ENCODE results near the gene ZNF318.
A peak's percentile ranks its signal among the peaks of the same experiment; 100 is the strongest.
"Not testable (repeated sequence)": the region's sequence is repeated elsewhere in the genome, so short reads cannot be mapped to it uniquely, and the experiment has no call there.

The ZNF318 gene

GRCh38 chr6:43308101-43308989 is 61.1 kb downstream of the ZNF318 start, which contains the start of gene CRIP3:
CRIP3 (minus strand) TSS chr6:43308826; CDS start chr6:43308792, 34 bp downstream.
- no peaks in the 10 kb centered on the region for H3K36me3 ChIP-seq (ENCODE audit: control insufficient read depth, insufficient read depth, low read length, severe bottlenecking)
- H3K4me1 ChIP-seq (ENCODE audit: control insufficient read depth, insufficient read depth, low read length) = peaks cover 6% of the 10 kb centered on the region
- peak; percentile 44 for DNase-seq (ENCODE audit: low read depth)
- H3K4me3 ChIP-seq (ENCODE audit: low read length) = peak within 1 kb of the TSS; percentile 57
- no peaks in the 10 kb centered on the region for H3K9me3 ChIP-seq (ENCODE audit: control insufficient read depth, low read length)
- H3K27me3 ChIP-seq (replicated peaks; ENCODE audit: control insufficient read depth, insufficient read depth, low read length) = peaks cover 30% of the 10 kb centered on the region
- no peak within 1 kb of the TSS for H3K9ac ChIP-seq (ENCODE audit: low read length)

GRCh38 chr6:43307451-43308100 is 61.9 kb downstream of the ZNF318 start:
- Histone ChIP-seq H3K36me3 (ENCODE audit: control insufficient read depth, insufficient read depth, low read length, severe bottlenecking) (no peaks in the 10 kb centered on the region), H3K9me3 (ENCODE audit: control insufficient read depth, low read length) (no peaks in the 10 kb centered on the region), H3K4me3 (ENCODE audit: low read length) (no peak overlapping the region), H3K9ac (ENCODE audit: low read length) (no peak overlapping the region), H3K4me1 (ENCODE audit: control insufficient read depth, insufficient read depth, low read length) (peaks cover 6% of the 10 kb centered on the region), H3K27me3 (replicated peaks; ENCODE audit: control insufficient read depth, insufficient read depth, low read length) (peaks cover 34% of the 10 kb centered on the region)
- no peak for DNase-seq (ENCODE audit: low read depth)

- no peaks in the 10 kb centered on the region for H3K36me3 ChIP-seq (ENCODE audit: control insufficient read depth, insufficient read depth, low read length, severe bottlenecking)
- H3K4me1 ChIP-seq (ENCODE audit: control insufficient read depth, insufficient read depth, low read length) = peaks cover 6% of the 10 kb centered on the region
- no peak overlapping the region for H3K9ac ChIP-seq (ENCODE audit: low read length)
- no peak overlapping the region for H3K4me3 ChIP-seq (ENCODE audit: low read length)
- no peaks in the 10 kb centered on the region for H3K9me3 ChIP-seq (ENCODE audit: control insufficient read depth, low read length)
- DNase-seq (ENCODE audit: low read depth) = no peak
- H3K27me3 ChIP-seq (replicated peaks; ENCODE audit: control insufficient read depth, insufficient read depth, low read length) = peaks cover 46% of the 10 kb centered on the region
These were observed 63.4 kb downstream of the ZNF318 start for GRCh38 chr6:43306086-43306485.

GRCh38 chr6:43304882-43305281 is 64.6 kb downstream of the ZNF318 start:
- peaks cover 6% of the 10 kb centered on the region for H3K4me1 ChIP-seq (ENCODE audit: control insufficient read depth, insufficient read depth, low read length)
- H3K4me3 ChIP-seq (ENCODE audit: low read length) = no peak overlapping the region
- peaks cover 44% of the 10 kb centered on the region for H3K27me3 ChIP-seq (replicated peaks; ENCODE audit: control insufficient read depth, insufficient read depth, low read length)
- no peak overlapping the region for H3K9ac ChIP-seq (ENCODE audit: low read length)
- no peaks in the 10 kb centered on the region for H3K9me3 ChIP-seq (ENCODE audit: control insufficient read depth, low read length)
- no peak for DNase-seq (ENCODE audit: low read depth)
- H3K36me3 ChIP-seq (ENCODE audit: control insufficient read depth, insufficient read depth, low read length, severe bottlenecking) = no peaks in the 10 kb centered on the region

GRCh38 chr6:43304361-43304760 is 65.1 kb downstream of the ZNF318 start:
- no peak overlapping the region for H3K4me3 ChIP-seq (ENCODE audit: low read length)
- peaks cover 47% of the 10 kb centered on the region for H3K27me3 ChIP-seq (replicated peaks; ENCODE audit: control insufficient read depth, insufficient read depth, low read length)
- no peaks in the 10 kb centered on the region for H3K9me3 ChIP-seq (ENCODE audit: control insufficient read depth, low read length)
- H3K36me3 ChIP-seq (ENCODE audit: control insufficient read depth, insufficient read depth, low read length, severe bottlenecking) = no peaks in the 10 kb centered on the region
- no peak for DNase-seq (ENCODE audit: low read depth)
- peaks cover 6% of the 10 kb centered on the region for H3K4me1 ChIP-seq (ENCODE audit: control insufficient read depth, insufficient read depth, low read length)
- H3K9ac ChIP-seq (ENCODE audit: low read length) = no peak overlapping the region

GRCh38 chr6:43303751-43304331 is 65.6 kb downstream of the ZNF318 start:
- Histone ChIP-seq H3K4me1 (ENCODE audit: control insufficient read depth, insufficient read depth, low read length) (peaks cover 4% of the 10 kb centered on the region), H3K36me3 (ENCODE audit: control insufficient read depth, insufficient read depth, low read length, severe bottlenecking) (no peaks in the 10 kb centered on the region), H3K9ac (ENCODE audit: low read length) (no peak overlapping the region), H3K27me3 (replicated peaks; ENCODE audit: control insufficient read depth, insufficient read depth, low read length) (peaks cover 46% of the 10 kb centered on the region), H3K9me3 (ENCODE audit: control insufficient read depth, low read length) (no peaks in the 10 kb centered on the region), H3K4me3 (ENCODE audit: low read length) (no peak overlapping the region)
- DNase-seq (ENCODE audit: low read depth) = no peak

- not testable (repeated sequence) for H3K9me3 ChIP-seq (ENCODE audit: control insufficient read depth, low read length); H3K9ac ChIP-seq (ENCODE audit: low read length); H3K36me3 ChIP-seq (ENCODE audit: control insufficient read depth, insufficient read depth, low read length, severe bottlenecking); H3K4me3 ChIP-seq (ENCODE audit: low read length); H3K4me1 ChIP-seq (ENCODE audit: control insufficient read depth, insufficient read depth, low read length); DNase-seq (ENCODE audit: low read depth)
- H3K27me3 ChIP-seq (replicated peaks; ENCODE audit: control insufficient read depth, insufficient read depth, low read length) = peaks cover 50% of the 10 kb centered on the region
These were observed 66.4 kb downstream of the ZNF318 start for GRCh38 chr6:43303006-43303405.

GRCh38 chr6:43302126-43302525 is 67.3 kb downstream of the ZNF318 start:
- H3K9me3 ChIP-seq (ENCODE audit: control insufficient read depth, low read length) = no peaks in the 10 kb centered on the region
- no peak for DNase-seq (ENCODE audit: low read depth)
- peaks cover 55% of the 10 kb centered on the region for H3K27me3 ChIP-seq (replicated peaks; ENCODE audit: control insufficient read depth, insufficient read depth, low read length)

GRCh38 chr6:43301081-43301870 is 68.2 kb downstream of the ZNF318 start:
- H3K4me1 ChIP-seq (ENCODE audit: control insufficient read depth, insufficient read depth, low read length) = no peaks in the 10 kb centered on the region
- no peaks in the 10 kb centered on the region for H3K36me3 ChIP-seq (ENCODE audit: control insufficient read depth, insufficient read depth, low read length, severe bottlenecking)
- no peak overlapping the region for H3K9ac ChIP-seq (ENCODE audit: low read length)
- no peak overlapping the region for H3K4me3 ChIP-seq (ENCODE audit: low read length)
- no peaks in the 10 kb centered on the region for H3K9me3 ChIP-seq (ENCODE audit: control insufficient read depth, low read length)
- no peak for DNase-seq (ENCODE audit: low read depth)
- peaks cover 62% of the 10 kb centered on the region for H3K27me3 ChIP-seq (replicated peaks; ENCODE audit: control insufficient read depth, insufficient read depth, low read length)

More at GRCh38 chr6:43302126-43302525, 67.3 kb downstream of the ZNF318 start:
- no peak overlapping the region for H3K4me3 ChIP-seq (ENCODE audit: low read length)
- H3K36me3 ChIP-seq (ENCODE audit: control insufficient read depth, insufficient read depth, low read length, severe bottlenecking) = no peaks in the 10 kb centered on the region
- H3K9ac ChIP-seq (ENCODE audit: low read length) = no peak overlapping the region
- no peaks in the 10 kb centered on the region for H3K4me1 ChIP-seq (ENCODE audit: control insufficient read depth, insufficient read depth, low read length)

- DNase-seq (ENCODE audit: low read depth) = no peak
- Histone ChIP-seq H3K4me1 (ENCODE audit: control insufficient read depth, insufficient read depth, low read length) (no peaks in the 10 kb centered on the region), H3K36me3 (ENCODE audit: control insufficient read depth, insufficient read depth, low read length, severe bottlenecking) (no peaks in the 10 kb centered on the region), H3K27me3 (replicated peaks; ENCODE audit: control insufficient read depth, insufficient read depth, low read length) (peaks cover 59% of the 10 kb centered on the region), H3K9me3 (ENCODE audit: control insufficient read depth, low read length) (no peaks in the 10 kb centered on the region), H3K4me3 (ENCODE audit: low read length) (no peak overlapping the region), H3K9ac (ENCODE audit: low read length) (no peak overlapping the region)
These were observed 69.8 kb downstream of the ZNF318 start for GRCh38 chr6:43299338-43300293.

Data from adipocyte (in vitro differentiated cells).